ENCODE data around the gene PPP1R16B.

PPP1R16B gene

DNA sequence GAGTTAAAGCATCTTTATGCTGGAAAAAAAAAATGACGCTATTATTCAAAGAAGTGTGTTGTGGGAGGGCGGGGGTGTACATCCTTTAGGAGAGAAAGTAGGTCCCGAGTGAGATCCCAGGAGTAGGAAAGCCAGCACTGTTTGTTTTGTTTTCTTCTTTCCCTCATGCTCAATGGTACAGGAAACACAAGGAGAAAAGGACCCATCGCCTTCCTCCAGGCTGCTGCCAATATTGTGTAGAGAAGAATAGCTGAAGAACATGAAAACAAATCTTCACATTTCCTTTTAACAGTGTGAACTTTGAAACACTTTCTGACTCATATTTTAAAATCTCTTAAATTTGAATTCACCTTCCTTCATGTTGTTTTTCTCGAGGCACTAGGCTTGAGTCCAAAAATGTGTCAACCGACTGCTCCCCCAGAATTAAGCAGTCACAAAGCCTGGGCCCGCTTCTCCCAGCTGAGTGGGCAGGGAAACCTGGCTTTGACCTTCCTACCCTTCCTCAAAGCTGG, 22.3 kb downstream of the PPP1R16B start:
- no peak for DNase-seq (ENCODE audit: low read depth, low spot score)

DNA sequence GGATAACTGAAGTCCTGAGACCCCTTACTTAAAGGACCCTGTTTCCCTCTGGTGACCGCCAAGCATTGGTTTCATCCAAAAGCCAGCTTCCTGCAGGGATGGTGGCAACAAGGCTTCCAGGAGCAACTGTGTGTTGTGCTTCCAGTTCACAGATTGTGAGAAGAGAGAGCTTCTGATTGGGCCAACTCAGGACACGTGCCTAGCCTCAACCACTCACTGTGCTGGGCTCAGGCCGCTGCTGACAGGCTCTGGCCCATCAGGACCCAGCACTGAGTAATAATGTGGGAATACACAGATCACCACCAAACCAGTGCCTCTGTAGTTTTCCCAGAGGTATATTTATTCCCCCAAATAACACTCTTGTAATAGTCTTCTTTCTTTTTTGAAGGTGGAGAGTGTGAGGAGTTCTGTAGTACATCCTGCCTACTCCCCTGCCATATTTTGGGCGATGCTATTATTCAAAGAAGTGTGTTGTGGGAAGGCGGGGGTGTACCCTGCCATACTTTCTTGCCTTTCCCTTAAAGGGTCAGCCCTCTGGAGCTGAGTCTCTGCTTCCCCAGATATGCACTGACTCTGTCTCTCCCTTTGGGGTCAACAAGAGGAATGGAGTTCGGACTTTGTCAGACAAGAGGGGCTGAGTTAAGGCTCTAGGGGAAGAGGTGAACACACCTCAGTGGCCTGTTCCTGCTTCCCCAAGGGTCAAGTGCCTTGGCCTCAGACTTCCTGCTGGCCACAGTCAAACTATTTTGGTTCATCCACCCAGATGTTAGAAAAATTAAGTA, 23.2 kb downstream of the PPP1R16B start:
- no peak for DNase-seq (ENCODE audit: low read depth, low spot score)

DNA sequence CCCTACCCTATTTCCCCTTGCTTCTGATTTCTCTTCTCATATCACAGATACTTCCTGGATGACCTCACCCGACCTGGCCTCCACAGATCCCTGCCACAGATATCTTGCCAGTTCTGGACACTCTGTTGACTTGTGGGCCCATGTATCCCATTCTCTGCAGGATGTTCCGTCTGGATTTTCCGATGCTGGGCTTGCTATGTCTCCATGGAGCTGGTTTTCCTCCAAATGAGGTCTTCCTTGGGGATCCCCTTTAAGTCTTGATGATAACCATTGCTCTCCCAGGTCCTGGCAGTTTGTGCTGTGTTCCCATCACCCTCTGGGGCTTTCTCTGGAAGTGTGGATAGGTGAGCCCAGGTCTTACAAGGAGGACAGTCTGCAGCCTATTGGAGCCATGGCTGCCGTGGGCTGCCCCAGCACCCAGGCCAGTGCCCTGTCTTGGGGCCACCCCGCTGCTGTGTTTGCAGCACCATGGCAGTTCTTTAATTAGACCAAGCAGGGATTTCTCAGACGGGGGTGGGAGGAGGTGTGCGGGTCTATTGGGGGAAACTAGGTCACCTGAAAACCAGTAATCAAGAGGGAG, 23.9 kb downstream of the PPP1R16B start:
- DNase-seq (ENCODE audit: low read depth, low spot score), result no peak

- no peak for DNase-seq (ENCODE audit: low read depth, low spot score)
Measured at GRCh38 chr20:38830356-38830755, 24.9 kb downstream of the PPP1R16B start.

DNA sequence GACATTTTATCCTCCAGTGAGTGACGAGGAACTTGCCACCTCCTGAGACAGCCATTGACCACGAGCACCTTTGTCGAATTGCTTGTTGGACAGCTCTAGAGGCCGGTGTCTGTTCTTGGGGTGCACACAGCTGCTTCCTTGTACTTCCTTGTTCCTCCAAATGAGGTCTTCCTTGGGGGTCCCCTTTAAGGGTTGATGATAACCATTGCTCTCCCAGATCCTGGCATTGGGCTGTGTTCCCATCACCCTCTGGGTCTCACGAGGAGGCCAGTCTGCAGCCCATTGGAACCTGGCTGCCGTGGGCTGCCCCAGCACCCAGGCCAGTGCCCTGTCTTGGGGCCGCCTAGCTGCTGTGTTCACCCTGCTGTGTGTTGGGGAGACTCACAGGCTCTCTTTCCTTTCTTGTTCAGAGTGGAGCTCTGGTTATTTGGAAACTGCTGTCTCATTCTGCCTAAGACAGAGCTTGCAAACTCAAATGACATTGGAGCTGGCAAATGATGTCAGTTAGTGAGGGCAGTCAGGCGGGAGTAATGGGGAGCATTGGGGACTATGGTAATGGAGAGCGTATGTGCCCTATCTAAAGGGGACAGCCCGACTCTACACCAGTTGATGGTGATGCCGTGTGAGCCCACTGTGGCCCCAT, 25.7 kb downstream of the PPP1R16B start:
- no peak for DNase-seq (ENCODE audit: low read depth, low spot score)

- no peak for DNase-seq (ENCODE audit: low read depth, low spot score)
Measured at GRCh38 chr20:38831995-38832620, 26.6 kb downstream of the PPP1R16B start.

DNA sequence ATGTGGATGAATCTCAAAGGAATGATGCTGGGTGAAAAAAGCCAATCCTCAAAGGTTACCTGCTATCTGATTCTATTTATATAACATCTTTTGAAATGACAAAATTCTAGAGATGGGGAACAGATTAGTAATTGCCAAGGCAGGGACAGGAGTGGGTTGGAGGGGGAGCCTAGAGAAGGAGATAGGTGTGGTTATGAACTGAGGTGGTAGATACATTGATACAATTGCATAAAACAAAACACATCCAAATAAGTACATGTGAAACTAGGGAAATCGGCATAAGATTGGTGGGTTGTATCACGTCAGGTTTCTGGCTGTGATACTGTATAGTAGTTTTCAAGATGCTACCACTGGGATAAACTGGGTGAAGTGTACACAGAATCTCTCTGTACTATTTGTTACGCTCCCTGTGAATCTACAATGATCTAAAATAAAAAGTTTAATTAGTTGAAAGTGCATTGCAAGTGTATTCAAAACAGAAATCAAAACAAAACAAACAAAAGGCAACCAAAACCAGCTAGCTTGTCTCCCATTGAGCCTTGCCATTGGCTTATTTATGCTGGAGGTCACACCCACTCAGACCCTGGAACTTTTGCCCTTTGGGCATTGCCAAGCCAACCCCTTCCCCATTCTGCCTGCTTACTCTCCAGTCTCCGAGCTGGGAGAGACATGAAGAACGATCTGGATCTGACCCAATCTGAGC, 27.8 kb downstream of the PPP1R16B start:
- DNase-seq (ENCODE audit: low read depth, low spot score), result no peak

GRCh38 chr20:38833857-38834164, 28.3 kb downstream of the PPP1R16B start:
- no peak for DNase-seq (ENCODE audit: low read depth, low spot score)

DNA sequence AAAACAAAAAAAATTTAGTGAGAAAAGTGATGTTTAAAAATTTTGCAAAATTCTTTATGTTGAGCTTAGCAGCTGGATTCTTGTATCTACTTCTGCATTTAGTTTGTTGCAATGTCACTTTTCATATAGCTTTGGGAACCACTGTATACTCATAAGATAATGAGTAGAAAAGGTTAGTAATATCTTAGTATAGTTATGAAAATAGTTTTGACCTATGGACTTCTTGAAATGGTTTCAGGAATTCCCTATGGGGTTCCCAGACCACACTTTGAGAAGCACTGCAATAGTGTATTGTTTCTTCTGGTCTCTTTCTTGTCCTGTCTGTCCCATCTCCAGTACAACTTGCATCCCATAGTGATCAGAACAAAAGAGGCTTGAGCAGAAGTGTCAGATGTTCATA, 29.4 kb downstream of the PPP1R16B start:
- no peak for DNase-seq (ENCODE audit: low read depth, low spot score)

DNA sequence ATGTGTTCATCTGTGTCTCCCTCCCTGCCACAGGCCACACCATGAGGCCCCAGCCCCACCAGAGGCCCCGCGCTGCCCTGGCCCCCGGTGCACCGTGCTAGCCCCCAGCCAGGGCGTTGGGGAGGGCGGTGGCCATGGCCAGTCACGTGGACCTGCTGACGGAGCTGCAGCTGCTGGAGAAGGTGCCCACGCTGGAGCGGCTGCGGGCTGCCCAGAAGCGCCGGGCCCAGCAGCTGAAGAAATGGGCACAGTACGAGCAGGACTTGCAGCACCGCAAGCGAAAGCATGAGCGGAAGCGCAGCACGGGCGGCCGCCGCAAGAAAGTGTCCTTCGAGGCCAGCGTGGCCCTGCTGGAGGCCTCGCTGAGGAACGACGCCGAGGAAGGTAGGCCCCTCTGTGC, 30.3 kb downstream of the PPP1R16B start:
- no peak for DNase-seq (ENCODE audit: low read depth, low spot score)

GRCh38 chr20:38836991-38837390, 31.5 kb downstream of the PPP1R16B start:
- DNase-seq (ENCODE audit: low read depth, low spot score), result no peak

- DNase-seq (ENCODE audit: low read depth, low spot score), result no peak
Measured at GRCh38 chr20:38838326-38838725, 32.8 kb downstream of the PPP1R16B start.

DNA sequence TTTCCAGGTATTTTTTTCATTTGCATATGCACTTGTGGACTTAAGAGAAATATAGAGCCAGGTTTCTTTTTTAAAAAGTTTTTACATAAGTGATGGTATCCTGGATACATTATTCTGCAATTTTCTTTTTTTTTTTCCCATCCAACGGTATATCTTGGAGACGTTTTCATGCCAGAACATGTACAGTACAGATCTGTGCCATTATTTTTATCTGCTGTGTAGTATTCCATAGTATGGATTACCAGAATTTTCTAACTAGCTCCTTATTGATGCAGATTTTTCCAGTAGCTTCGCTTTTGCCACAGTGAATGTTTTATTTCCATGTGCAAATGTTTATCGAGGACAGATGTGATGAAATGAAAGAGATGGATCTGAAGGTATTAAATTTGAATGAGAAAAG, 34.1 kb downstream of the PPP1R16B start:
- DNase-seq (ENCODE audit: low read depth, low spot score), result no peak

DNA sequence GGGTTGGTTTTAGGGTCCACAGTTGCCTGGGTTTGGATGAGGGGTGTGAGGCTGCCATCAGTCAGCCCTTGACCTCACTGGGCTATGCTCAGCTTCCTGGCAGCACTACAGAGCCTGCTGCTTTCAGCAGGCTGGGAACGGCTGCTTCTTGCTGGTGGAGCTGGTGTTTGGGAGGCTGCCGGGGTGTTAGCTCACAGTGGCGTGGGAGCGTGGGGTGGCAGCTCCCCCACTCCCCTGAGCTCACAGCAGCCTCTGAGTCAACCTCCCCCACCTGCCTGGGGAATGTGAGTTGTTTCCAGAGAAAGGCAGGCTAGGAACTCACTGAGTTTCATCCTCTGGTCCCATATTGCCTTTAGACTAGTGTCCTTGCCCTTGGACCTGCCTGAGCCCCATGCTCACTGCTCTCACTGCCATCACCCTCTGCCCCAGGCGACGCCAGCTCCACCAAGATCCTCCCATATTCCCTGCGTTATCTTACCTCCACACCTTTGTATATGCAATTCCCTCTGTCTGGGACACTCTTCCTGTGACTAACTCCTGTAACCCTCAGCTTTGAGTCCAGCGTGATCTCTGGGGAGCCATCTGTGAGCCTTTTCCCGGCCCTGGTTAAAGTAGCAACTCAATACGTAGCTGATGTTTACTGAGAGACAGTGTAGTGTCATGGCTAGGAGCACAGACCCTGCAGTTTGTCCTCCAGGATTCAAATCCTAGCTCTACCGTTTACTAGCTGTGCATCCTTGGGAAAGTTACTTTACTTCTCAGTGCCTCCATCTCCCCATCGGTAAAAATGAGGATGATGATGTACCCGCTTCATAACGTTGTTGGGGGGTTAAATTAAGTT, 34.8 kb downstream of the PPP1R16B start:
- no peak for DNase-seq (ENCODE audit: low read depth, low spot score)

- no peak for DNase-seq (ENCODE audit: low read depth, low spot score)
Measured at GRCh38 chr20:38840894-38841470, 35.5 kb downstream of the PPP1R16B start.

GRCh38 chr20:38841570-38841969, 36.1 kb downstream of the PPP1R16B start:
- DNase-seq (ENCODE audit: low read depth, low spot score), result no peak

DNA sequence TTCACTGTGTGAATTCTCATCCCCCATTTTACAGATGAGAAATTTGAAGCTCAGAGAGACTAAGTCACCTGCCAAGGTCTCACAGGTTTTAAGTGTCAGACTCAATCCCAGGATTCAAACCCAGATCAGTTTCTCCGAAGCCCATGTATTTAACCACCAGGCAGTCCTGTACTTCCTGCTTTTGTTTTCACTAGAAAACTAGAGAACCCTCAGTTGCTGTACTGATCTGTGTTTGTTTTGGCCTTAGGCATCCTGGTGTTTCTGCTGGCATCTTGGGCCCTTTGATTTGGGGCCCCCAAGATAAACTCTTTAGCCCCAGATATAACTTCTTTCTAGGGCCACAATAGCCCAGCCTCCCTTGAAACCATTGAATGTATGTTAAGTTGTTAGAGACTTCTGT, 36.5 kb downstream of the PPP1R16B start:
- DNase-seq (ENCODE audit: low read depth, low spot score), result no peak

DNA sequence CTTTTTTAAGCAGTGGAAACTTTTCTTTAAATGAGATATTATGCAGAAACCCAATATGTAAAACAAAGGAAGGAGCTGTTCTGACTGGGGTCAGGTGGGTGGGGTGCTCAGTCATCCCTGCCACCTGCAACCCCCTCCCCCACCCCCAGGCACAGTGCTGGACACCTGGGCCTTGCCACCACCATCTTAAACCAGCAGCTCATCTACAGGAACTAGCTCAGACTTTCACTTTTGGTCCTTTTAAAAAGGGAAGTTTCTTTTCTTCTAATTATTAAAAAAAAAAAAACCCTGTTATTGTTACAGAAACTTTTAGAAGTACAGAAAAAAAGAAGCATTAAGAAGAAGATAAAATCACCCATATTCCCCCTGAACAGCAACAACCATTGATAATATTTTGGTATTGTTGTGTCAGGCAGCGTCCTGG, 37.1 kb downstream of the PPP1R16B start:
- DNase-seq (ENCODE audit: low read depth, low spot score), result peak; percentile 42

GRCh38 chr20:38843346-38843745, 37.8 kb downstream of the PPP1R16B start:
- DNase-seq (ENCODE audit: low read depth, low spot score), result no peak

- no peak for DNase-seq (ENCODE audit: low read depth, low spot score)
Measured at GRCh38 chr20:38844963-38845362, 39.5 kb downstream of the PPP1R16B start.

DNA sequence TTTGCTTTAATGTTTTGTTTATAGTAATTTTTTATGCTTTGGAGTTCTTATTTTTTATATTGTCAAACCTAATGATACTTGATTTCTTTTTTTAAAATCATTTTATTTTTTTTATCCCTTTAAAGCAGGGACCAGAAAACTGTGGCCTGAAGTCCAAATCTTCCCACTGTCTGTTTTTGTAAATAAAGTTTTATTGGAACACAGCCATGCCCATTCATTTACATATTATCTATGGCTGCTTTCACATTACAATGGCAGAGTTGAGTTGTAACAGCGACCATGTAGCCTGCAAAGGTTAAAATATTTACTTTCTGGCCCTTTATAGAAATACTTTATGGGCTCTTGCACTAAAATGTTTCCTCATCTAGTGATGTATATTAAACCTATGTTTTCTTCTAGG, 42.3 kb downstream of the PPP1R16B start:
- no peak for DNase-seq (ENCODE audit: low read depth, low spot score)
